ENCODE measurements around the gene ULK2.

Gene ULK2

DNA sequence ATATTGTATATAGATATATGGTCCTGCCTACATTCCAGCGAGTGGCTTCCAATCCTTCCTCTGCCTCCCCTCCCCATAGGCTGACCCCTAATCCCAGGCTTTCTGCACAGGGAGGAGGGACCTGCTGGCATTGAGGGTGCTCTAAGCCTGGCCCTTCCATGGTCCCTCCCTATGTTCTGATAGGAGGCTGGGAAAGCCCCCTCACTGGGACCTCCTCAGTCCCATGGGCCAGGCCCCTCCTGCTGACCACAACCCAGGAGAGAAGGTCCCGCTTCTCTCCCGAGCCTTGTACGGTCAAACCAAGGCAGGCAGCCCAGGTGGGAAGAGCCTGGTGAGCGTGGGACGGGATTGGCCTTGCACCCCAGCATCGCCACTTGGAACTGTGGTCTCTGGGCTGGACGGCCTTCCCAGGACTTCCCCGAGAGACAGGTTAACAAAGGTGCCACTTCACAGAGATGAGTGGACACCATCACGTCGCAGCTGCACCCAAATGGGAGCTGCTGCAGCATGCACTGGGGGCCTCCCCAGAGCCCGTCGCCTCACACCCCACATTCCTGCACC is 120.5 kb downstream of the ULK2 start:
- DNase-seq, result no peak

- no peak for DNase-seq
These were observed 121.2 kb downstream of the ULK2 start for GRCh38 chr17:19746517-19746916.

GRCh38 chr17:19744922-19745757 is 122.6 kb downstream of the ULK2 start:
- peak; percentile 79 for DNase-seq

DNA sequence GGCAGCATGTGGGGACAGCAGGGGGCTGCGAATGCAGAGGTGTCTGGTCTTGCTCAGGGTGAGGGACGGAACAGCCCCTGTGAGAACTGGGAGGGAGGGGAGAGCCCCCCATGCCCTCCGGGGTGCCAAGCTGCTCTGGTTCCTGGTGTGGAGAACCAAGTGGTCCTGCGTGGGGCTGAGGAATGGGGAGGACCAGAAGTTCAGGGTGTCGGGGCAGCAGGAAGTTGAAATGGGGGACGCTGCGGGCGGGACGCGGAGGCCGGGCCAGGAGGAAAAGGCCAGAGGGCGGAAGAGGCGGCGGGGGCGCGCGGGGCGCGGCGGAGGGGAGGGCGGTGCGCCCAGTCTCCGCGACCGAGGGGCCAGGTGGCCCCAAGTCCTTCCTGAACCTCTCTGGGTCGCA is 123.2 kb downstream of the ULK2 start:
- DNase-seq, result no peak

- no peak for DNase-seq
These were observed 124.3 kb downstream of the ULK2 start for GRCh38 chr17:19743101-19744100.

- DNase-seq, result no peak
These were observed 125.2 kb downstream of the ULK2 start for GRCh38 chr17:19742495-19742894.

- no peak for DNase-seq
These were observed 125.8 kb downstream of the ULK2 start for GRCh38 chr17:19741832-19742457.

- no peak for DNase-seq
These were observed 126.8 kb downstream of the ULK2 start for GRCh38 chr17:19740933-19741332.

GRCh38 chr17:19739241-19740201 is 128.2 kb downstream of the ULK2 start:
- DNase-seq, result no peak

DNA sequence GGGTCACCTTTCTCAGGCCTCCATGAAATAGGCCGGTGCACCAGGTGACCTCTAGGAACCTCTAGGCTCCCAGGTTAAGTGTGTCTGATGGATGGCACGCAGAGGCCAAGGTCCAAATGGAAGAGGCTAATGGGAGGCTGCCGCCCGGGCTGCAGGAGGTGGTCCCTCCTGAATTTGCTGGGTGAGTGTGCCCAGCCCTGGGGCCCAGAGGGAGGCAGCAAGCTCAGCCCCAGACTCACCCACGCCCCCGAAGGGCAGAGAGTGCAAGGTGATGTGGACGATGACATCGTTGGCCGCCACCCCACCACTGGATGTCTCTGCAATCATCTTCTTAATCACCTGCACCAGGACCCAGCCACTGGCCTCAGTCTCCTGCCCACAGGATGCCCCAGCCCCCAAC is 129.0 kb downstream of the ULK2 start:
- DNase-seq, result no peak

DNA sequence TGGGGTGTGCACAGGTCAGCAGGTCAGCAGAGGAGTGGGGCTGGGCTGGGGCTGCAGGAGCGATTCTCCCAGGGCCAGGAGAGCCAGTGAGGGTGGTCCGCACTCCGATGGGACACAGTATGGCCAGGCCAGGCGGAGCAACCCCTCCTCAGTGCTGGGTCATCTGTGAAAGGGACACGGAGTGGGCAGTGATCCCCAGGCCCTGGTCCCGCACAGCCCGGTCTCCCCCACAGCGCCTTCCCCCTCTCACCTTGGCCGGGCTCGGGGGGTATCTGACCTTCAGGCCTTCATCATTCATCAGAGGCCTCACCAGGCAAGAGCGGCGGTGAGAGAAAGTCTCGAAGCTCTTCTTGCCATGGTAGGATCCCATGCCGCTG is 129.7 kb downstream of the ULK2 start:
- no peak for DNase-seq

DNA sequence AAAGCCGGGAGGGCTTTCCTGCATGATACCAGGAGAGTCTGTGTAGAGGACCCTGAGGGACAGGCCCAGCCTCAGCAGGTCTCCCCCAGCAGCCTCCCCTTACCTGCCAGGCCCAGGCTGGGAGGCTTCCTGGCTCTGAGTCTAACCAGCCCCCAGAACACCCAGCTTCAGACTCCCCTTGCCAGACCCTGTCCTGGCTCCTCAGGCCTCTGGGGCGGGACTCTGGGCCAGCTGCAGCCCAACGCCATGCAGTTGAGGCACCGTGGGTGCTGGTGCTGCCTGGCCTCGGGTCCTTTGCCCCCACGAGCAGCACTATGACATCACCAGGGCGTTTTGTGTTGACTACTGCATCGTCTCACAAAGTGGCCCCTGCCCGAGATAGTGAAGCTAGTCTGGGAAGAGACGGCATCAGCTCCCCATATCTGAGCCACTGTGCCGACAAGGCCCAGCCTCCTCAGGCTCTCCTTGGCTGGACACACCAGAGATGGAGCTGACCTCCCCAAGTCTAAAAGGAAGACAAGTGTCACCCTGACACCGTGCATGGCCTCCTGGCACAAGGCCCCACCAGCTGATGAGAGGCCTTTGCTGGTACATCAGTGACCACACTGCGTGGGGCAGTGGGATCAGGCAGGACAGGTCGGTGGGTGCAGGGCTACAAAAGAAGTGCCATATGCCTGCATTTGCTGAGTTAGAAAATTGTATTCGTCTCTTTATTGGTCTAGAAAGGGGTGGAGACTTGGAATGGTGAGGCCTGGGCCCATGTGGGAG is 130.2 kb downstream of the ULK2 start:
- DNase-seq, result no peak

- no peak for DNase-seq
These were observed 131.7 kb downstream of the ULK2 start for GRCh38 chr17:19736071-19736470.

- DNase-seq, result no peak
These were observed 133.7 kb downstream of the ULK2 start for GRCh38 chr17:19733953-19734526.

GRCh38 chr17:19731626-19732025 is 136.1 kb downstream of the ULK2 start:
- no peak for DNase-seq

- DNase-seq, result no peak
These were observed 136.9 kb downstream of the ULK2 start for GRCh38 chr17:19730843-19731242.

GRCh38 chr17:19729900-19730299 is 137.8 kb downstream of the ULK2 start:
- no peak for DNase-seq

- no peak for DNase-seq
These were observed 139.6 kb downstream of the ULK2 start for GRCh38 chr17:19728084-19728495.

GRCh38 chr17:19727501-19728078 is 140.1 kb downstream of the ULK2 start:
- DNase-seq, result no peak
